ENCODE results near the gene CMAS. TPM values are rescaled to one million over a fixed set of nuclear protein-coding genes. Genes with fewer than 3 reads are reported as not detected.
"Not testable (repeated sequence)": the region's sequence is repeated elsewhere in the genome, so short reads cannot be mapped to it uniquely, and the experiment has no call there.

The CMAS gene
- total and polyA plus RNA-seq, 2 experiments from 2014 or later = 53.7 to 79.9 TPM

- H3K9me2 ChIP-seq (replicated peaks; ENCODE audit: insufficient read depth) = no peaks in the 10 kb centered on the region
- 51% methylated on average over 4 of the region's 4 CpGs for WGBS (ENCODE audit: low lambda C conversion rate, missing lambda C conversion rate)
- H3K4me1 ChIP-seq (ENCODE audit: insufficient read depth) = peaks cover 34% of the 10 kb centered on the region
- no peaks in the 10 kb centered on the region for H3K27me3 ChIP-seq
- no peak for TF ChIP-seq EZH2 (IDR thresholded peaks at IDR 0.05; ENCODE audit: borderline replicate concordance)
- TF ChIP-seq EZH2phosphoT487 (IDR thresholded peaks at IDR 0.05; ENCODE audit: low read depth, severe bottlenecking, unreplicated experiment) = no peak
- no peak for TF ChIP-seq CTCF (IDR thresholded peaks at IDR 0.05; ENCODE audit: poor library complexity)
- H3K4me2 ChIP-seq = peak overlapping the region; percentile 78
- H2AFZ ChIP-seq = no peak overlapping the region
- H3K9me3 ChIP-seq (ENCODE audit: low read depth) = no peaks in the 10 kb centered on the region
- peak overlapping the region; percentile 55 for H3K27ac ChIP-seq
- H3K4me3 ChIP-seq = no peak overlapping the region
- peak; percentile 19 for DNase-seq (ENCODE audit: low spot score)
- no peaks in the 10 kb centered on the region for H3K36me3 ChIP-seq (replicated peaks; ENCODE audit: insufficient read depth, low read depth)
- H4K20me1 ChIP-seq (ENCODE audit: insufficient read depth, poor library complexity, severe bottlenecking) = no peaks in the 10 kb centered on the region
- peaks cover 62% of the 10 kb centered on the region for H3K79me2 ChIP-seq
Measured at GRCh38 chr12:22048351-22049041, 2.5 kb downstream of the CMAS start.

GRCh38 chr12:22050078-22050477 lies 4.1 kb downstream of the CMAS start:
- H3K27me3 ChIP-seq = no peaks in the 10 kb centered on the region
- H4K20me1 ChIP-seq (ENCODE audit: insufficient read depth, poor library complexity, severe bottlenecking) = no peaks in the 10 kb centered on the region
- peaks cover 74% of the 10 kb centered on the region for H3K79me2 ChIP-seq
- no peak overlapping the region for H3K4me2 ChIP-seq
- peak overlapping the region; percentile 9 for H3K27ac ChIP-seq
- WGBS (ENCODE audit: low lambda C conversion rate, missing lambda C conversion rate) = 75% methylated on average over 4 of the region's 4 CpGs
- H3K9me3 ChIP-seq (ENCODE audit: low read depth) = no peaks in the 10 kb centered on the region
- DNase-seq (ENCODE audit: low spot score) = no peak
- H3K9me2 ChIP-seq (replicated peaks; ENCODE audit: insufficient read depth) = no peaks in the 10 kb centered on the region
- TF ChIP-seq EZH2 (IDR thresholded peaks at IDR 0.05; ENCODE audit: borderline replicate concordance) = no peak
- no peak for TF ChIP-seq EZH2phosphoT487 (IDR thresholded peaks at IDR 0.05; ENCODE audit: low read depth, severe bottlenecking, unreplicated experiment)
- no peak for TF ChIP-seq CTCF (IDR thresholded peaks at IDR 0.05; ENCODE audit: poor library complexity)
- H3K4me1 ChIP-seq (ENCODE audit: insufficient read depth) = peaks cover 30% of the 10 kb centered on the region
- H3K4me3 ChIP-seq = no peak overlapping the region
- no peak overlapping the region for H2AFZ ChIP-seq
- H3K36me3 ChIP-seq (replicated peaks; ENCODE audit: insufficient read depth, low read depth) = no peaks in the 10 kb centered on the region

- peaks cover 73% of the 10 kb centered on the region for H3K79me2 ChIP-seq
- no peaks in the 10 kb centered on the region for H3K36me3 ChIP-seq (replicated peaks; ENCODE audit: insufficient read depth, low read depth)
- no peak for DNase-seq (ENCODE audit: low spot score)
Measured at GRCh38 chr12:22051114-22051698, 5.2 kb downstream of the CMAS start.

GRCh38 chr12:22052994-22053393 lies 7.0 kb downstream of the CMAS start:
- H3K9me3 ChIP-seq (ENCODE audit: low read depth); H3K27me3 ChIP-seq; DNase-seq (ENCODE audit: low spot score); H3K36me3 ChIP-seq (replicated peaks; ENCODE audit: insufficient read depth, low read depth); H3K4me3 ChIP-seq; H3K27ac ChIP-seq; H4K20me1 ChIP-seq (ENCODE audit: insufficient read depth, poor library complexity, severe bottlenecking); H3K9me2 ChIP-seq (replicated peaks; ENCODE audit: insufficient read depth); H3K4me2 ChIP-seq; H2AFZ ChIP-seq: not testable (repeated sequence)
- Histone ChIP-seq H3K4me1 (ENCODE audit: insufficient read depth) (peaks cover 31% of the 10 kb centered on the region), H3K79me2 (peaks cover 56% of the 10 kb centered on the region)
- 90% methylated on average over 6 of the region's 6 CpGs for WGBS (ENCODE audit: low lambda C conversion rate, missing lambda C conversion rate)

More at GRCh38 chr12:22051114-22051698, 5.2 kb downstream of the CMAS start:
- Histone ChIP-seq H3K4me2 (peak overlapping the region; percentile 26), H3K9me2 (replicated peaks; ENCODE audit: insufficient read depth) (no peaks in the 10 kb centered on the region), H3K27me3 (no peaks in the 10 kb centered on the region), H2AFZ (no peak overlapping the region), H3K4me3 (no peak overlapping the region), H3K9me3 (ENCODE audit: low read depth) (no peaks in the 10 kb centered on the region), H4K20me1 (ENCODE audit: insufficient read depth, poor library complexity, severe bottlenecking) (no peaks in the 10 kb centered on the region), H3K4me1 (ENCODE audit: insufficient read depth) (peaks cover 40% of the 10 kb centered on the region), H3K27ac (peak overlapping the region; percentile 18)
- TF ChIP-seq EZH2phosphoT487 (IDR thresholded peaks at IDR 0.05; ENCODE audit: low read depth, severe bottlenecking, unreplicated experiment) = no peak
- no peak for TF ChIP-seq CTCF (IDR thresholded peaks at IDR 0.05; ENCODE audit: poor library complexity)
- no peak for TF ChIP-seq EZH2 (IDR thresholded peaks at IDR 0.05; ENCODE audit: borderline replicate concordance)
